HG02938 (cell line): ENCODE results near the gene RFTN1.

Experiments
- ATAC-seq: cut with Tn5 transposase; IDR thresholded peaks from one replicate; pipeline ENCODE4 v1.9.1; 2021; ENCODE audit warnings: mild to moderate bottlenecking, moderate library complexity; ENCODE audit not compliant: unreplicated experiment

RFTN1 gene

DNA sequence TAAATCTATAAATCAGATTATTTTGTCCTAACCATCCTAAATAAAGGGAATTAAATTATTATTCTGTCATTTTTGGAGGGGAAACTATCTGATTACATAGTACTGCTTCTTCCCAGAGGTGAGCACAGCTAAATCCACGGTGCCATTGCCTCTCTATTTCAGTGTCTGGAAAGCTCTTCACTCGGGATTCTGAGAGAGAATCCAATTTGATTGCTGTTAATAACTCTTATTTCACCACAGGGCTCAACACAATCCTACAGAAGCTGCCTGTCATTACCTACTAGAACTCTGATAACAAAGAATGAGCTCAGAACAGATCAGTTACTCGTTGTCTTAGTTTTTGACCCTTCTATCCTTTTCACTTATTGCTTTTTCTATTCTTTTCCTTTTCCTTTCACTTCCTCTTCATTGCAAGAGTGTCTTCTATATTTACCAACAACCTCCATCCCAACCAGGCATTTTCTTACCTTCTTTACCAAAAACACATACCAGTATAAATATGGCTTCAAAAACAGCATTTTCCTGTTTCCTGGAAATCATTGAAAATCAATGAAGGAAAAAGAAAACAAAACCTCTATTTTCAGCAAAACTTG lies 218.1 kb downstream of the RFTN1 start:
- no peak for ATAC-seq

DNA sequence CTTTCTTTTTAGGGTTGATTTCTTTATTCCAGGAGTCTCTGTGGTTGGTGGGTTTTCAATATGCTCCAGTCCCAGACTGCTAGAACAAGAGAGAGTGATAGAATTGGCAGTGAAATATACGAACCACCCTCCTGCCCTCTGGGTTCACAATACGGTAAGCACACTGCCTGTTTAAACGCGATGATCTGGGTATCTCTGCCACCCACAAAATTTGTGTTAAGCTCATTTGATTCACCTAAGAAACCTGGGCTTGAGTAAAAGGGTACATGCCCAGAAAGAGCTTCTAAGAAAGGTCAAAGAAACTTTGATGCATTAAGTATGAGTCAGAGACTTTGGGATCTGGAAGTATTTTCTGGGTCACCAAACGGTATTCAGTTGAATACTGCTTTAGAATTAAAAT lies 218.7 kb downstream of the RFTN1 start:
- no peak for ATAC-seq

DNA sequence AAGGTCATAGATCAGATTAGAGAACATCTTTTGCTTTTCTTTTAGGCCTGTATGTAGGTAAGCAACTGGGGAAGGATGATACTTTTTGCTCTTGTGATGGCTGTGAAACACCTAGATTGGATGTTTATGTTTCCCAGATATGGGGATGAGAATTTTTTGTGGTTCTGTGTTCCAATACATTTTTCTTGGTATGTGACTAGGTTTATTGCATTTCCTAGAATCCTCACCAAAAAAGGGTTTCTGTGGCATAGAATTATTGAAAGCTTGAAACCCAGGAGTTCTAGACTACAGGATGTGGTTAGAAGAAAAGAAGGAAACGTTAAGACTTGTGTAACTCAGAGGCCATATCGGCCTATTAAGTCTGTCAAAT lies 222.7 kb downstream of the RFTN1 start:
- ATAC-seq, result no peak

DNA sequence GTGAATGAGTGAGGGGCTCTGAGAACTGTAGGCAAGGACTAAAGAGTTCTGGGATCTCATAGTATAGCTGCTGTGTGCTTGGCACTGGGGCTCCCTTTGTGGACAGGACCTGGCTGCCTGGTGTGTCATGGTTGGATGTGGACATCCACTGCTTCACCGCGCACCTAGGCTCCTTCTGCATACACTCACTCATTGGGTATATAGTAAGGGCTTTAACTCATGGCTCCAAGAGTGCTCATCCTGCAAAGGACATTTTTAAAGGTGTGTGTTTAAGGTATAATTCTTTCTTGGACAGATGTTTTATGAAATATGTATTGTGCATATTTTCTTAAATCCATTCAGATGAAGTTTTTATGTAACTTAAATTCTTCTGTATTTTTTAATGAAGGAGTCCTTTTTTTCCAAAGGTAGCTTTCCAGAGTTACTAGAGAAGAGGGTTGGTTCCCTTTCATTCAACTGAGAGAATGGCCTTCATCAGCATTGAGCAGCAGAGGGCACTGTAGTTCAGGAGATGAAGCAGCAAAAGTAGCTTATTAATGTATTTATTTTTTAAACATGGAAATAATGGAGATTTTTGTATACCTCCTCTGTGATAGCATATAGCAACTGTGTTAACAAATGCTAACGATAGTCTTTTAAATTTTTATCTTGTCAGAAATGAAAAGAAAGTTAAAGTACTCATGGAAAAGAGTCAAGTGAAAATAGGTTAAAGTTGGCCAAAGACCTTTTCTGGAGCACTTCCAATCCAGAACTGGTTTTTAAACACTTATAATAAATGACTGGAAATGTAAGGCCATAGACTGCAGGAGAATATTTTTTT lies 223.3 kb downstream of the RFTN1 start:
- ATAC-seq, result no peak

DNA sequence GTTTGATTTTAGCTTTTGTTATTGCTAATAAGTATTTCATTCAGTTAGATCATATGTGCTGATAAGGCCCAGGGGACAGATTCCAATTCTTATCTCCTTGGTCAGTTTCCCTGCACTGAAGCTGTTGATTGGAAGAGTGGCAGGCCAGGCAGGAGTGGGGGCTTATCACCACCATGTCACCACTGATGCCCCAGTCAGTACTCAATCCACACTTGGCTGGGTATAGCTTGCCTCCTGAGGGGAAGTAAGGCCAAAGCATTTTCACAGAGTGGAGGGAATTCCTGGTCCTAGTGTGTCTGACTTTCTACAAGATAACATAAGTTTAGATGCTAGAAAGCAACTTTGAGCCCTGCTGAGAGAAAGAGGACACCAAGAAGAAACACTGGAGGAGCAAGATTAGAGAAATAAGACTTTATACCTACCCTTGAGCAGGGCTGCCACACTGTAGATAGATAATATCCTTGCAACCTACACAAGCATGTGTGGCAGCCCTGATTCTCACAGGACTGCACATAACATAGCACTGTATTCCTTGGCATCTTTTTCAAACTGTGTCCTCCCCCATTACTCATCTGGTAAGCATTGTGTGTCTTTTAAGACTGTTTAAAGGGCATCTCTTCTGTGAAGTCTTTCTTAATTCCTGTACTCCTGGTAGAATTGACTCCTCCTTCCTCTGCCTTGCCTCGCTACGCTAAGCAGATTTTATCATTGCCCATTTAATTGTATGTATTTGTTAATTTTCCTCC lies 224.2 kb downstream of the RFTN1 start:
- ATAC-seq, result no peak

- ATAC-seq, result no peak
These were observed 224.8 kb downstream of the RFTN1 start for GRCh38 chr3:16288664-16289063.

GRCh38 chr3:16286751-16287543 lies 226.6 kb downstream of the RFTN1 start:
- no peak for ATAC-seq

GRCh38 chr3:16286161-16286560 lies 227.3 kb downstream of the RFTN1 start:
- no peak for ATAC-seq

DNA sequence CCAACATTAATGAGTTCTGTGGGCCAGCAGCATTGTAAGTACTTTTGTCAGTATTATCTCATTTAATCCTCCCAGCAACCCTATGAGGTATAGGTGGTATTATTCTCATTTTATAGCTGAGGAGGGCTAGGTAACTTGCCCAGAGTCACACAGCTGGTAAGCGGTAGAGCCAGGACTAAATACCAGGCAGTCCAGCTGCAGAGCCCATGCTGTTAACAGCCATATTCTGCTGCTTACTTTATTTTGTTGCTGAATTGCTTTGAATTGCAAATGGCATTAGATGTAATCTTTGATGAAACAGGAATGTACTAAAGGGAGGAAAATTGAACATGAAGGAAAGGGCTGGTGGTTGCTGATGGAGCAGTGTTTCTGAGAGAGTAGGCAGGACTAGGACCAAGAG lies 228.9 kb downstream of the RFTN1 start:
- ATAC-seq, result no peak

DNA sequence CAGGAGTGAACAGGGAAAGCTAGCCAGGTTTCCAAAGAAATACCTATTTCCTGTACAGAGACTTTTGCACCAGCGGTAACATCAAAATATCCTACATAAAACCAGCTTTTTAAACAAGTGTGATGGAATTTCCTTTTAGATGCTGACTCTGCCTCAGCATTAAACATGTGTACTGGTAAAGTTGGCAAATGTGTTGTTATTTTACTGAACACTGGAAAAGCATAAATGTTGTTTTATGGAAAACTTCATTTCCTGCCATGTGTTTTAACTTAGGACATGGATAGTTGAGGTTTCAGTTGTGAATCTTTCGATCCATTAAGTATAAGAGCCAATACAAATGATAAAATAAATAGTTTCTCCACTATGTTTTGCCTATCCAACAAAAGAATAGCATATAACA lies 232.8 kb downstream of the RFTN1 start:
- ATAC-seq, result no peak

- no peak for ATAC-seq
These were observed 234.3 kb downstream of the RFTN1 start for GRCh38 chr3:16279010-16279801.

DNA sequence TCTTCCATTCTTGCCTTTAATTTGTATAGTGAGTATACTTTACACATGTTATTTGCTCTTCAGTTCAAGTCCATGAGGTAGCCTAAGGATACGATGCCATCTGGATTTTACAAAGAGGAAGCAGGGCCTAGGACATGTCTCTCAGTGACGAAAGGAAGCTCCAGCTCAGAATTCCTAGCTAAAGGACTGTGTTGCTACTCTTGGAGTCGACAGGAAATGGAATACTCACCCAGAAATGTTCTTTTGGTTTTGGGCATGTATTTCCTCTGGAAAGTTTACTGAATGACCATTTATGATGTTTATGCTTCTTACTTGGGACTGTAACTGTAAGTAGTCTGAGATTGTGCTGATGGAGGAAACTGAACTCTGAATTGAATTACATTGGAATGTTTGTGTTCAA lies 236.0 kb downstream of the RFTN1 start:
- no peak for ATAC-seq

GRCh38 chr3:16273867-16274266 lies 239.6 kb downstream of the RFTN1 start:
- no peak for ATAC-seq

DNA sequence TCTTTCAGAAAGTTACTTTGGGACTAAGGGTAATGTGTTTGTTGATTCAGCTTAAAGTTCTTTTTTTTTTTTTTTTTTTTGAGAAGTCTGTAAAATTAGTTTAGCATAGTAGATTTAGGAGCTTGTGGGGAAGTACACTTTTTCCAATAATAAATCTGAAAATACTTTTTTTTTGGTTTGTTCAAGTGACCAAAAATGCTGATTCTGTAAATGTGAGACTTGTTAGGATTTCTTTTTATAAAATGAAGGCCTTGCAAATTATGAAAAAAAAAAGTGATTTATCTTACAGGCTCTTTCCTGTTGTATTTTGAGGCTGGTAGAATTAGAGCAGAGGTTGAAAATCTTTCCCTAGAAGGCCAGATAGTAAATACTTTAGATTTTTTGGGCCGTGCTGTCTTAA lies 240.9 kb downstream of the RFTN1 start:
- no peak for ATAC-seq

DNA sequence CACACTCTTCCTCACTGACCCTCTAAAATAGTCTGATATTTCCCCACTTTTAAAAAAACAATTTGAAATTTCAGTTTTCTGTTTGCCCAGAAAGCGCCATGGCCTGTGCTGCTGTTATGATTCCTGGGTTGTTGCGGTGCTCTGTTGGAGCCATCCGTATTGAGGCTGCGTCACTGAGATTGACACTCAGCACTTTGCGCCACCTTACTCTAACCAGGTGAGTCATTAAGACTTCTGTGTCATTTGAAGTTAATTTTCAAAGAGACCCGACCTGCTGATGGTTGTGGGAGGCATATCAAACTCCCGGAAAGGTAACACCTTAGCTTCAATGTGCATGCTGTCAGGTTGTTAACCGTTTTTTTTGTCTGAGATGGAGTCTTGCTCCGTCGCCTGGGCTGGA lies 242.6 kb downstream of the RFTN1 start:
- no peak for ATAC-seq

- no peak for ATAC-seq
These were observed 246.8 kb downstream of the RFTN1 start for GRCh38 chr3:16266714-16267113.
